Measurements from ENCODE around the gene TRABD2B. TPM values are rescaled to one million over a fixed set of nuclear protein-coding genes. Genes with fewer than 3 reads are reported as not detected.
A peak's percentile ranks its signal among the peaks of the same experiment; 100 is the strongest.

Gene TRABD2B
- total RNA-seq, 1 donor: under 0.01 TPM

- DNase-seq (ENCODE audit: insufficient read length, low spot score, missing footprints): no peak
- Histone ChIP-seq H3K27ac (ENCODE audit: low read depth, low read length) (no peak overlapping the region), H2AFZ (ENCODE audit: low read length) (no peak overlapping the region), H4K20me1 (ENCODE audit: insufficient read depth, low read length) (no peaks in the 10 kb centered on the region), H3K4me3 (ENCODE audit: insufficient read depth, low read length) (no peak overlapping the region), H3K9me3 (ENCODE audit: low read depth, low read length) (no peaks in the 10 kb centered on the region), H3K79me2 (ENCODE audit: insufficient read depth, low read length) (no peaks in the 10 kb centered on the region), H3K4me2 (ENCODE audit: insufficient read depth, low read length) (no peak overlapping the region), H3K27me3 (ENCODE audit: insufficient read depth, low read length) (peaks cover 20% of the 10 kb centered on the region), H3K4me1 (ENCODE audit: insufficient read depth, low read length) (no peaks in the 10 kb centered on the region), H3K36me3 (ENCODE audit: insufficient read depth, low read length) (no peaks in the 10 kb centered on the region)
- TF ChIP-seq CTCF (IDR thresholded peaks at IDR 0.05; ENCODE audit: extremely low read depth, low read depth, low read length): no peak
Measured at GRCh38 chr1:48002142-48002541, 5.0 kb upstream of the TRABD2B start.

GRCh38 chr1:48001696-48002095 lies 4.5 kb upstream of the TRABD2B start:
- Histone ChIP-seq H3K4me1 (ENCODE audit: insufficient read depth, low read length) (no peaks in the 10 kb centered on the region), H3K9me3 (ENCODE audit: low read depth, low read length) (no peaks in the 10 kb centered on the region), H3K27ac (ENCODE audit: low read depth, low read length) (no peak overlapping the region), H4K20me1 (ENCODE audit: insufficient read depth, low read length) (no peaks in the 10 kb centered on the region), H3K36me3 (ENCODE audit: insufficient read depth, low read length) (no peaks in the 10 kb centered on the region), H3K27me3 (ENCODE audit: insufficient read depth, low read length) (peaks cover 22% of the 10 kb centered on the region), H3K79me2 (ENCODE audit: insufficient read depth, low read length) (no peaks in the 10 kb centered on the region), H3K4me3 (ENCODE audit: insufficient read depth, low read length) (no peak overlapping the region), H3K4me2 (ENCODE audit: insufficient read depth, low read length) (no peak overlapping the region), H2AFZ (ENCODE audit: low read length) (no peak overlapping the region)
- no peak for TF ChIP-seq CTCF (IDR thresholded peaks at IDR 0.05; ENCODE audit: extremely low read depth, low read depth, low read length)
- DNase-seq (ENCODE audit: insufficient read length, low spot score, missing footprints): peak; percentile 73

- no peaks in the 10 kb centered on the region for H4K20me1 ChIP-seq (ENCODE audit: insufficient read depth, low read length)
- H3K27me3 ChIP-seq (ENCODE audit: insufficient read depth, low read length): peaks cover 30% of the 10 kb centered on the region
- TF ChIP-seq CTCF (IDR thresholded peaks at IDR 0.05; ENCODE audit: extremely low read depth, low read depth, low read length): no peak
- H3K4me1 ChIP-seq (ENCODE audit: insufficient read depth, low read length): peaks cover 3% of the 10 kb centered on the region
- no peak overlapping the region for H3K4me3 ChIP-seq (ENCODE audit: insufficient read depth, low read length)
- no peak for DNase-seq (ENCODE audit: insufficient read length, low spot score, missing footprints)
- H3K27ac ChIP-seq (ENCODE audit: low read depth, low read length): no peak overlapping the region
- no peak overlapping the region for H3K4me2 ChIP-seq (ENCODE audit: insufficient read depth, low read length)
- no peaks in the 10 kb centered on the region for H3K79me2 ChIP-seq (ENCODE audit: insufficient read depth, low read length)
- no peaks in the 10 kb centered on the region for H3K9me3 ChIP-seq (ENCODE audit: low read depth, low read length)
- H2AFZ ChIP-seq (ENCODE audit: low read length): no peak overlapping the region
- H3K36me3 ChIP-seq (ENCODE audit: insufficient read depth, low read length): no peaks in the 10 kb centered on the region
Measured at GRCh38 chr1:48000883-48001282, 3.7 kb upstream of the TRABD2B start.

GRCh38 chr1:47999097-47999496 lies 1.9 kb upstream of the TRABD2B start:
- DNase-seq (ENCODE audit: insufficient read length, low spot score, missing footprints): peak; percentile 69
- Histone ChIP-seq H3K36me3 (ENCODE audit: insufficient read depth, low read length) (no peaks in the 10 kb centered on the region), H3K27ac (ENCODE audit: low read depth, low read length) (no peak overlapping the region), H2AFZ (ENCODE audit: low read length) (no peak overlapping the region), H3K4me3 (ENCODE audit: insufficient read depth, low read length) (no peak overlapping the region), H3K27me3 (ENCODE audit: insufficient read depth, low read length) (peaks cover 48% of the 10 kb centered on the region), H4K20me1 (ENCODE audit: insufficient read depth, low read length) (no peaks in the 10 kb centered on the region), H3K4me2 (ENCODE audit: insufficient read depth, low read length) (no peak overlapping the region), H3K9me3 (ENCODE audit: low read depth, low read length) (no peaks in the 10 kb centered on the region), H3K4me1 (ENCODE audit: insufficient read depth, low read length) (peaks cover 3% of the 10 kb centered on the region), H3K79me2 (ENCODE audit: insufficient read depth, low read length) (no peaks in the 10 kb centered on the region)
- no peak for TF ChIP-seq CTCF (IDR thresholded peaks at IDR 0.05; ENCODE audit: extremely low read depth, low read depth, low read length)

All from osteoblast (primary cell).